Tongue (tissue), 2 donors: ENCODE results near the gene MAP4K1. TPM values are rescaled to one million over a fixed set of nuclear protein-coding genes. Genes with fewer than 3 reads are reported as not detected.

Experiments used
- DNase-seq: peaks from one replicate; pipeline ENCODE4 v3.0.0-alpha.2; 2015
- total RNA-seq: library from RNA; depleted of rRNA; stranded (reverse); fragments of >200 nt; gene quantifications from one replicate; pipeline ENCODE4 v1.2.3, GENCODE V29; 2014

The MAP4K1 gene
- total RNA-seq, 1 donor from 2014 or later, result 2.9 TPM

GRCh38 chr19:38543807-38544568 lies 73.8 kb downstream of the MAP4K1 start:
- DNase-seq, result peak; percentile 61

GRCh38 chr19:38543286-38543806 lies 74.4 kb downstream of the MAP4K1 start:
- DNase-seq, result no peak

GRCh38 chr19:38542040-38542439 lies 75.7 kb downstream of the MAP4K1 start:
- DNase-seq, result no peak

GRCh38 chr19:38539751-38540150 lies 78.0 kb downstream of the MAP4K1 start:
- no peak for DNase-seq

GRCh38 chr19:38538793-38539528 lies 78.8 kb downstream of the MAP4K1 start:
- DNase-seq, result no peak

- DNase-seq, result peak; percentile 63
Measured at GRCh38 chr19:38538386-38538785, 79.4 kb downstream of the MAP4K1 start.

Other genes starting within 250 kb of the MAP4K1 start
- 185 TPM for gene PSMD8, start 243.4 kb downstream of the MAP4K1 start, total RNA-seq
- not detected for gene GGN, start 229.9 kb downstream of the MAP4K1 start, total RNA-seq
- 0.21 TPM for gene SPRED3, start 229.3 kb downstream of the MAP4K1 start, total RNA-seq
- 7.2 TPM for gene FAM98C, start 214.9 kb downstream of the MAP4K1 start, total RNA-seq
- 0.41 TPM for gene RASGRP4, start 191.7 kb downstream of the MAP4K1 start, total RNA-seq
- gene RYR1, start 184.3 kb downstream of the MAP4K1 start, total RNA-seq, result 231 TPM
- gene EIF3K, start 1.2 kb upstream of the MAP4K1 start, total RNA-seq, result 341 TPM
- gene ACTN4, start 29.7 kb upstream of the MAP4K1 start, total RNA-seq, result 178 TPM
- gene CAPN12, start 126.5 kb upstream of the MAP4K1 start, total RNA-seq, result 0.31 TPM
- gene LGALS7, start 155.6 kb upstream of the MAP4K1 start, total RNA-seq, result 10.4 TPM
- gene LGALS7B, start 171.2 kb upstream of the MAP4K1 start, total RNA-seq, result 25.7 TPM
- not detected for gene LGALS4, start 195.0 kb upstream of the MAP4K1 start, total RNA-seq
- gene ECH1, start 213.8 kb upstream of the MAP4K1 start, total RNA-seq, result 84.0 TPM
- 249 TPM for gene HNRNPL, start 232.0 kb upstream of the MAP4K1 start, total RNA-seq